Liver (tissue), 9 donors: Measurements from ENCODE around the gene SLC44A2. TPM values are rescaled to one million over a fixed set of nuclear protein-coding genes. Genes with fewer than 3 reads are reported as not detected.

ENCODE experiments used
- DNase-seq: peaks from one replicate; pipeline ENCODE4 v3.0.0-alpha.2; 2017; ENCODE audit warnings: low spot score
- H3K27ac ChIP-seq, 2 donors: one replicate each; pipeline ENCODE4 v1.7.0; 2013; ENCODE audit warnings: inconsistent platforms in 2 of 2, low read length in 2 of 2, control low read depth in 1 of 2, low read depth in 1 of 2, mild to moderate bottlenecking in 1 of 2
- H3K27me3 ChIP-seq, 4 donors: one replicate each; pipeline versions ENCODE4 v1.6.1 to v1.7.0; 2013; ENCODE audit warnings: low read length in 3 of 4, inconsistent platforms in 1 of 4, mild to moderate bottlenecking in 1 of 4, moderate library complexity in 1 of 4; ENCODE audit not compliant: control insufficient read depth in 4 of 4, insufficient read depth in 4 of 4
- H3K36me3 ChIP-seq, 4 donors: one replicate each; pipeline versions ENCODE4 v1.6.1 to v1.7.0; 2013; ENCODE audit warnings: low read length in 3 of 4, mild to moderate bottlenecking in 3 of 4, low read depth in 1 of 4, moderate library complexity in 1 of 4; ENCODE audit not compliant: control insufficient read depth in 4 of 4, insufficient read depth in 3 of 4
- H3K4me1 ChIP-seq, 4 donors: one replicate each; pipeline versions ENCODE4 v1.6.1 to v1.7.0; 2013; ENCODE audit warnings: low read length in 3 of 4, mild to moderate bottlenecking in 3 of 4, moderate library complexity in 1 of 4; ENCODE audit not compliant: control insufficient read depth in 4 of 4, insufficient read depth in 4 of 4
- H3K4me3 ChIP-seq, 3 donors: one replicate each; pipeline versions ENCODE4 v1.6.1 to v1.7.0; 2013; ENCODE audit warnings: low read length in 3 of 3, control low read depth in 1 of 3, low read depth in 1 of 3, mild to moderate bottlenecking in 1 of 3
- H3K9ac ChIP-seq, 2 donors: one replicate each; pipeline ENCODE4 v1.7.0; 2013; ENCODE audit warnings: low read length in 2 of 2, mild to moderate bottlenecking in 2 of 2, moderate library complexity in 2 of 2, control low read depth in 1 of 2, low read depth in 1 of 2
- H3K9me3 ChIP-seq, 4 donors: one replicate each; pipeline versions ENCODE4 v1.6.1 to v1.7.0; 2013; ENCODE audit warnings: low read length in 3 of 4; ENCODE audit not compliant: control insufficient read depth in 4 of 4
- EGR1 ChIP-seq, 2 donors: IDR thresholded peaks; 2 replicates each; pipeline ENCODE4 v1.6.1; 2016 to 2018; ENCODE audit warnings: antibody characterized with exemption in 2 of 2, low read depth in 2 of 2
- FOXA1 ChIP-seq: IDR thresholded peaks from 2 replicates; pipeline ENCODE4 v1.6.1; 2016; ENCODE audit warnings: antibody characterized with exemption
- FOXA2 ChIP-seq: IDR thresholded peaks from 2 replicates; pipeline ENCODE4 v1.6.1; 2016; ENCODE audit warnings: antibody characterized with exemption
- GABPA ChIP-seq, 2 donors: IDR thresholded peaks in 1 of 2; conservative IDR thresholded peaks in 1 of 2; 2 replicates each; pipeline ENCODE4 v1.6.1; 2016; ENCODE audit warnings: antibody characterized with exemption in 2 of 2, mild to moderate bottlenecking in 1 of 2, moderate library complexity in 1 of 2
- HNF4A ChIP-seq, 2 donors: conservative IDR thresholded peaks; 2 replicates each; pipeline ENCODE4 v1.6.1; 2016; ENCODE audit warnings: antibody characterized with exemption in 2 of 2, mild to moderate bottlenecking in 2 of 2
- HNF4G ChIP-seq: IDR thresholded peaks from 2 replicates; pipeline ENCODE4 v1.6.1; 2016; ENCODE audit warnings: antibody characterized with exemption
- JUND ChIP-seq, 2 donors: IDR thresholded peaks; 2 replicates each; pipeline ENCODE4 v1.6.1; 2016; ENCODE audit warnings: antibody characterized with exemption in 2 of 2
- NR2F2 ChIP-seq: IDR thresholded peaks from 2 replicates; pipeline ENCODE4 v1.6.1; 2016; ENCODE audit warnings: antibody characterized with exemption
- RAD21 ChIP-seq, 2 donors: IDR thresholded peaks; 2 replicates each; pipeline ENCODE4 v1.6.1; 2016; ENCODE audit warnings: antibody characterized with exemption in 2 of 2, mild to moderate bottlenecking in 2 of 2
- RXRA ChIP-seq, 2 donors: IDR thresholded peaks; 2 replicates each; pipeline ENCODE4 v1.6.1; 2017 to 2018; ENCODE audit warnings: antibody characterized with exemption in 2 of 2, mild to moderate bottlenecking in 1 of 2
- SP1 ChIP-seq: IDR thresholded peaks from 2 replicates; pipeline ENCODE4 v1.6.1; 2018; ENCODE audit warnings: antibody characterized with exemption, mild to moderate bottlenecking
- TAF1 ChIP-seq: conservative IDR thresholded peaks from 2 replicates; pipeline ENCODE4 v1.6.1; 2016; ENCODE audit warnings: antibody characterized with exemption, mild to moderate bottlenecking
- YY1 ChIP-seq: IDR thresholded peaks from 2 replicates; pipeline ENCODE4 v1.6.1; 2016; ENCODE audit warnings: antibody characterized with exemption, mild to moderate bottlenecking
- WGBS: extraction: QIAGEN DNeasy Blood & Tissue Kit; methylation state at CpG from one replicate; pipeline ENCODE4 v1.1.7; 2013; 5-methylcytosine and 5-hydroxymethylcytosine counted together
- polyA plus RNA-seq, 2 donors: library from polyadenylated mRNA; stranded (reverse) in 1 of 2; unstranded in 1 of 2; fragments of 200-250 nt in 1 of 2; fragments of >200 nt in 1 of 2; fragmentation: Nextera tagmentation in 1 of 2; extraction: Ambion mirVana in 1 of 2; gene quantifications; one replicate each; pipeline versions ENCODE4 v1.2.1 to v1.2.3, GENCODE V29; 2013 to 2015
- total RNA-seq, 2 donors: library from RNA; depleted of rRNA; stranded (reverse); fragments of >200 nt; gene quantifications; one replicate each; pipeline ENCODE4 v1.2.3, GENCODE V29; 2014
- TF ChIP-seq, protein P1 (sequence below): IDR thresholded peaks from 2 replicates; pipeline ENCODE4 v1.6.1; 2016; ENCODE audit warnings: antibody characterized with exemption
- TF ChIP-seq, protein P2 (sequence below): IDR thresholded peaks from 2 replicates; pipeline ENCODE4 v1.6.1; 2016; ENCODE audit warnings: antibody characterized with exemption
- TF ChIP-seq, protein P3 (sequence below): fragments of 150-350 bp; IDR thresholded peaks from 2 replicates; pipeline ENCODE4 v1.5.1; 2017; ENCODE audit warnings: improper control_type of control experiment, low read depth, low read length; ENCODE audit not compliant: missing input control
- TF ChIP-seq, protein P4 (sequence below): IDR thresholded peaks from 2 replicates; pipeline ENCODE4 v1.6.1; 2016; ENCODE audit warnings: antibody characterized with exemption
- TF ChIP-seq, protein P5 (sequence below): IDR thresholded peaks from 2 replicates; pipeline ENCODE4 v1.6.1; 2016; ENCODE audit warnings: antibody characterized with exemption, mild to moderate bottlenecking
- donor health status: healthy.
- donor health status: healthy.
- donor health status: healthy.
- donor health status: healthy.
- donor health status: healthy.

SLC44A2 gene
- total and polyA plus RNA-seq, 4 donors, result 12.0 to 21.6 (median 13.4) TPM

DNA sequence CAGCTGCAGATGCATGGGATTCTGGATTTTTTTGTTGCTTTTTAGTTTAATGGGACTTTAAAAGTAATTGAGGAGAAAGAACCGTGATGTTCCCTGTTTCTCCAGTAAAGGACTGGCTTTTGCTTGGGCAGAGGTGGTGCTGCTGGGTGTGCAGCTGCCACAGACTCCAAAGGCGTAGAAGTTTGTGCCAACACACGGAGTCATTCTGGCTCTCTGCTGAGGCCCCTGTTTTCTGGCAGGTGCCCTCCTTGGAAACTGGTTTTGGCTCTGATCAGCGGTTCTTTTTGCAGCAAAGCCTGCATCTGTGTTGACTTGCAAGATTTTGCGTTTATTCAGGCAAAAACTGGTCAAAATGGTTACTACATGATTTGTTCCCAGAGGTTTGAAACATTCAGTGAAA is 59.9 kb downstream of the SLC44A2 start:
- no peak overlapping the region for H3K27ac ChIP-seq
- no peaks in the 10 kb centered on the region for H3K9me3 ChIP-seq
- no peak overlapping the region for H3K9ac ChIP-seq
- H3K4me1 ChIP-seq, result no peaks in the 10 kb centered on the region
- WGBS, result 90% methylated on average over 5 of the region's 5 CpGs
- no peak for TF ChIP-seq HNF4G
- TF ChIP-seq, protein P1, sequence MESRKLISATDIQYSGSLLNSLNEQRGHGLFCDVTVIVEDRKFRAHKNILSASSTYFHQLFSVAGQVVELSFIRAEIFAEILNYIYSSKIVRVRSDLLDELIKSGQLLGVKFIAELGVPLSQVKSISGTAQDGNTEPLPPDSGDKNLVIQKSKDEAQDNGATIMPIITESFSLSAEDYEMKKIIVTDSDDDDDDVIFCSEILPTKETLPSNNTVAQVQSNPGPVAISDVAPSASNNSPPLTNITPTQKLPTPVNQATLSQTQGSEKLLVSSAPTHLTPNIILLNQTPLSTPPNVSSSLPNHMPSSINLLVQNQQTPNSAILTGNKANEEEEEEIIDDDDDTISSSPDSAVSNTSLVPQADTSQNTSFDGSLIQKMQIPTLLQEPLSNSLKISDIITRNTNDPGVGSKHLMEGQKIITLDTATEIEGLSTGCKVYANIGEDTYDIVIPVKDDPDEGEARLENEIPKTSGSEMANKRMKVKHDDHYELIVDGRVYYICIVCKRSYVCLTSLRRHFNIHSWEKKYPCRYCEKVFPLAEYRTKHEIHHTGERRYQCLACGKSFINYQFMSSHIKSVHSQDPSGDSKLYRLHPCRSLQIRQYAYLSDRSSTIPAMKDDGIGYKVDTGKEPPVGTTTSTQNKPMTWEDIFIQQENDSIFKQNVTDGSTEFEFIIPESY, result no peak
- no peak for TF ChIP-seq FOXA2
- no peak for TF ChIP-seq TAF1
- TF ChIP-seq RAD21 (IDR thresholded peaks at IDR 0.05), result no peak
- TF ChIP-seq NR2F2, result no peak
- no peak for TF ChIP-seq HNF4A (conservative IDR thresholded peaks at IDR 0.05)
- TF ChIP-seq FOXA1, result no peak
- no peak for TF ChIP-seq SP1
- no peak for TF ChIP-seq YY1
- no peak for TF ChIP-seq GABPA (IDR thresholded peaks at IDR 0.05 in 1 of 2, conservative IDR thresholded peaks at IDR 0.05 in 1 of 2)
- no peak for TF ChIP-seq JUND (IDR thresholded peaks at IDR 0.05)
- TF ChIP-seq, protein P2, sequence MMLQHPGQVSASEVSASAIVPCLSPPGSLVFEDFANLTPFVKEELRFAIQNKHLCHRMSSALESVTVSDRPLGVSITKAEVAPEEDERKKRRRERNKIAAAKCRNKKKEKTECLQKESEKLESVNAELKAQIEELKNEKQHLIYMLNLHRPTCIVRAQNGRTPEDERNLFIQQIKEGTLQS, result no peak
- TF ChIP-seq, protein P3, sequence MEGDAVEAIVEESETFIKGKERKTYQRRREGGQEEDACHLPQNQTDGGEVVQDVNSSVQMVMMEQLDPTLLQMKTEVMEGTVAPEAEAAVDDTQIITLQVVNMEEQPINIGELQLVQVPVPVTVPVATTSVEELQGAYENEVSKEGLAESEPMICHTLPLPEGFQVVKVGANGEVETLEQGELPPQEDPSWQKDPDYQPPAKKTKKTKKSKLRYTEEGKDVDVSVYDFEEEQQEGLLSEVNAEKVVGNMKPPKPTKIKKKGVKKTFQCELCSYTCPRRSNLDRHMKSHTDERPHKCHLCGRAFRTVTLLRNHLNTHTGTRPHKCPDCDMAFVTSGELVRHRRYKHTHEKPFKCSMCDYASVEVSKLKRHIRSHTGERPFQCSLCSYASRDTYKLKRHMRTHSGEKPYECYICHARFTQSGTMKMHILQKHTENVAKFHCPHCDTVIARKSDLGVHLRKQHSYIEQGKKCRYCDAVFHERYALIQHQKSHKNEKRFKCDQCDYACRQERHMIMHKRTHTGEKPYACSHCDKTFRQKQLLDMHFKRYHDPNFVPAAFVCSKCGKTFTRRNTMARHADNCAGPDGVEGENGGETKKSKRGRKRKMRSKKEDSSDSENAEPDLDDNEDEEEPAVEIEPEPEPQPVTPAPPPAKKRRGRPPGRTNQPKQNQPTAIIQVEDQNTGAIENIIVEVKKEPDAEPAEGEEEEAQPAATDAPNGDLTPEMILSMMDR, result no peak
- TF ChIP-seq RXRA (IDR thresholded peaks at IDR 0.05), result no peak
- TF ChIP-seq, protein P4, sequence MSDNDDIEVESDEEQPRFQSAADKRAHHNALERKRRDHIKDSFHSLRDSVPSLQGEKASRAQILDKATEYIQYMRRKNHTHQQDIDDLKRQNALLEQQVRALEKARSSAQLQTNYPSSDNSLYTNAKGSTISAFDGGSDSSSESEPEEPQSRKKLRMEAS, result no peak
- H3K27me3 ChIP-seq, result no peaks in the 10 kb centered on the region
- DNase-seq, result no peak
- H3K36me3 ChIP-seq, result peaks cover 31 to 96% (median 60%) of the 10 kb centered on the region in 4 donors
- no peak overlapping the region for H3K4me3 ChIP-seq

DNA sequence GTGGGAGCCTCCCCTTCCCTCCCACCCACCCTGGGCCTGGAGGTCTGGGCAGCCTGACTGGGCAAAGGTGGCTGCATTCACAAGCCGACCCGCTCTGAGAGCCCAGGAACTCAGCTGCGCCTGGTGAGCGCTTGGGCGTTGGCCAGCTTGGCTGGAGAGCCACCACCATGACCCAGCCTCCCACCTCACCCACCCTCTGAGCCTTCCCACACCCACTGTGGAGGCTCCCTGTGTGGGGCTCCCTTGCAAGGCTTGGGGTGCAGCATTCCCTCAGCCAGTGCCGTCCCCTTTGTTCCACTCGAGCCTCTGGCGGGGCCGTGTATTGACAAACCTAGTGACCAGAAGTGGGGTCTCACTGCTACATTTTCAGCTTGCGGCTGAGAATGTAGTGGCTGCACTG is 60.8 kb downstream of the SLC44A2 start:
- Histone ChIP-seq H3K9ac (no peak overlapping the region), H3K36me3 (peaks cover 24 to 95% (median 53%) of the 10 kb centered on the region in 4 donors), H3K4me3 (no peak overlapping the region), H3K4me1 (no peaks in the 10 kb centered on the region), H3K27ac (no peak overlapping the region), H3K27me3 (no peaks in the 10 kb centered on the region), H3K9me3 (no peaks in the 10 kb centered on the region)
- DNase-seq, result no peak
- WGBS, result 94% methylated on average over 10 of the region's 10 CpGs
- no peak for TF ChIP-seq HNF4G
- TF ChIP-seq FOXA1, result no peak
- no peak for TF ChIP-seq FOXA2
- no peak for TF ChIP-seq EGR1 (IDR thresholded peaks at IDR 0.05; ENCODE audit: low read depth in 2 of 2)
- TF ChIP-seq, protein P2, result no peak
- TF ChIP-seq, protein P3, result no peak
- no peak for TF ChIP-seq HNF4A (conservative IDR thresholded peaks at IDR 0.05)
- no peak for TF ChIP-seq JUND (IDR thresholded peaks at IDR 0.05)
- TF ChIP-seq, protein P5, sequence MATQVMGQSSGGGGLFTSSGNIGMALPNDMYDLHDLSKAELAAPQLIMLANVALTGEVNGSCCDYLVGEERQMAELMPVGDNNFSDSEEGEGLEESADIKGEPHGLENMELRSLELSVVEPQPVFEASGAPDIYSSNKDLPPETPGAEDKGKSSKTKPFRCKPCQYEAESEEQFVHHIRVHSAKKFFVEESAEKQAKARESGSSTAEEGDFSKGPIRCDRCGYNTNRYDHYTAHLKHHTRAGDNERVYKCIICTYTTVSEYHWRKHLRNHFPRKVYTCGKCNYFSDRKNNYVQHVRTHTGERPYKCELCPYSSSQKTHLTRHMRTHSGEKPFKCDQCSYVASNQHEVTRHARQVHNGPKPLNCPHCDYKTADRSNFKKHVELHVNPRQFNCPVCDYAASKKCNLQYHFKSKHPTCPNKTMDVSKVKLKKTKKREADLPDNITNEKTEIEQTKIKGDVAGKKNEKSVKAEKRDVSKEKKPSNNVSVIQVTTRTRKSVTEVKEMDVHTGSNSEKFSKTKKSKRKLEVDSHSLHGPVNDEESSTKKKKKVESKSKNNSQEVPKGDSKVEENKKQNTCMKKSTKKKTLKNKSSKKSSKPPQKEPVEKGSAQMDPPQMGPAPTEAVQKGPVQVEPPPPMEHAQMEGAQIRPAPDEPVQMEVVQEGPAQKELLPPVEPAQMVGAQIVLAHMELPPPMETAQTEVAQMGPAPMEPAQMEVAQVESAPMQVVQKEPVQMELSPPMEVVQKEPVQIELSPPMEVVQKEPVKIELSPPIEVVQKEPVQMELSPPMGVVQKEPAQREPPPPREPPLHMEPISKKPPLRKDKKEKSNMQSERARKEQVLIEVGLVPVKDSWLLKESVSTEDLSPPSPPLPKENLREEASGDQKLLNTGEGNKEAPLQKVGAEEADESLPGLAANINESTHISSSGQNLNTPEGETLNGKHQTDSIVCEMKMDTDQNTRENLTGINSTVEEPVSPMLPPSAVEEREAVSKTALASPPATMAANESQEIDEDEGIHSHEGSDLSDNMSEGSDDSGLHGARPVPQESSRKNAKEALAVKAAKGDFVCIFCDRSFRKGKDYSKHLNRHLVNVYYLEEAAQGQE, result no peak
